ENCODE results near the gene CARF. TPM values are rescaled to one million over a fixed set of nuclear protein-coding genes. Genes with fewer than 3 reads are reported as not detected.
"Not testable (repeated sequence)": the region's sequence is repeated elsewhere in the genome, so short reads cannot be mapped to it uniquely, and the experiment has no call there.

Gene CARF
- total RNA-seq, 2 donors from 2014 or later: 10.5 to 25.6 TPM

DNA sequence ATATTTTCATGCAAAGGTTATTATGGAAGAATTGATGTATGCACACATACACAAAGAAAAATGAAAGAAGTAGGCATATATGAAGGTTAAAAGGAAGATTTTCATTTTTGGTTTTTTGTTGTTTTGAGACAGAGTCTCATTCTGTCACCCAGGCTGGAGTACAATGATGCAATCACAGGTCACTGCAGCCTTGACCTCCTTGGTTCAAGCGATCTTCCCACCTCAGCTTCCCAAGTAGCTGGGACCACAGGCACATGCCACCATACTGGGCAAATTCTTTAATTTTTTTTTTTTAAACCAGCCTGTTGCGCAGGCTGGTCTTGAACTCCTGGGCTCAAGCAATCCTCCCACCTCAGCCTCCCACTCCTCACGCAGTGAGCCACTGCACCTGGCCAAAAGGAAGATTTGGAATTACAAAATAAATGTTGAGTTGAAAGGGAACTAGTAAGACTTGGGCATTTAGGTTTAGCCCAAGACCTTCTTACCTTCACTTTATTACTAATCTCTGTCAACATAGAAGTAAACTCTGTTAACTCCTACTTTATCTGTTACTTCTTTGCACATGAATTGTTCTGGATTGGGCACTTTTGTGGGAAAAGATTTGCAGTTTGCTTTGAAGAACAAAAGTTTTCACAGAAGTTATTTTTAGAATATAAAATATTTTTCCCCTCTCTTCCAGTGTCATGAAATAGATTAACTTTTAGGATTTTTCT, 70.9 kb downstream of the CARF start:
- Histone ChIP-seq H3K36me3 (no peaks in the 10 kb centered on the region), H3K9me3 (no peaks in the 10 kb centered on the region), H3K4me1 (ENCODE audit: control insufficient read depth in 1 of 2, low read depth in 2 of 2) (peaks cover 6 to 11% of the 10 kb centered on the region in 2 donors), H3K4me3 (no peak overlapping the region), H3K27me3 (replicated peaks; ENCODE audit: insufficient read depth) (no peaks in the 10 kb centered on the region), H3K27ac (peak overlapping the region; percentile 15 to 17)
- TF ChIP-seq, protein P1, sequence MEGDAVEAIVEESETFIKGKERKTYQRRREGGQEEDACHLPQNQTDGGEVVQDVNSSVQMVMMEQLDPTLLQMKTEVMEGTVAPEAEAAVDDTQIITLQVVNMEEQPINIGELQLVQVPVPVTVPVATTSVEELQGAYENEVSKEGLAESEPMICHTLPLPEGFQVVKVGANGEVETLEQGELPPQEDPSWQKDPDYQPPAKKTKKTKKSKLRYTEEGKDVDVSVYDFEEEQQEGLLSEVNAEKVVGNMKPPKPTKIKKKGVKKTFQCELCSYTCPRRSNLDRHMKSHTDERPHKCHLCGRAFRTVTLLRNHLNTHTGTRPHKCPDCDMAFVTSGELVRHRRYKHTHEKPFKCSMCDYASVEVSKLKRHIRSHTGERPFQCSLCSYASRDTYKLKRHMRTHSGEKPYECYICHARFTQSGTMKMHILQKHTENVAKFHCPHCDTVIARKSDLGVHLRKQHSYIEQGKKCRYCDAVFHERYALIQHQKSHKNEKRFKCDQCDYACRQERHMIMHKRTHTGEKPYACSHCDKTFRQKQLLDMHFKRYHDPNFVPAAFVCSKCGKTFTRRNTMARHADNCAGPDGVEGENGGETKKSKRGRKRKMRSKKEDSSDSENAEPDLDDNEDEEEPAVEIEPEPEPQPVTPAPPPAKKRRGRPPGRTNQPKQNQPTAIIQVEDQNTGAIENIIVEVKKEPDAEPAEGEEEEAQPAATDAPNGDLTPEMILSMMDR (IDR thresholded peaks at IDR 0.05): no peak
- no peak for DNase-seq (ENCODE audit: low spot score)
- no peak for ATAC-seq (ENCODE audit: insufficient number of reproducible peaks, low FRiP score, low read depth)

DNA sequence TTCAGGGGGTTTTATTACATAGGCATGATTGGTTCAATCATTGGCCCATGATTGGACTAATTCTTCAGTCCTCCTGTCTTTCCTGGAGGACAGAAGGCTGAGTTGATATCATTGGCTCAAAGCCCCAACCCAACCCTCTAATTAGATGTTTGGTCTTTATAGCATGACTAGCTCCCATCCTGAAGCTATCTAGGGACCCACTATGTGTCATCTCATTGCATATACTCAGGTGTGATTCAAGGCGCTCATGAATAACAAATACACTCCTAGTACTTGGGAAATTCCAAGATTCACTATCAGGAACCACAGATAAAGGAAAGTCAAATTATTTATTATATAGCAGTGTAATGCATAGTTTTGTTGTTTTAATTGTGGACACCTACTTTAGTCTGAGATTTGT, 77.7 kb downstream of the CARF start:
- ATAC-seq (ENCODE audit: insufficient number of reproducible peaks, low FRiP score, low read depth) (no peak), DNase-seq (ENCODE audit: low spot score) (no peak)
- Histone ChIP-seq H3K36me3 (no peaks in the 10 kb centered on the region), H3K27ac (no peak overlapping the region), H3K9me3 (no peaks in the 10 kb centered on the region), H3K27me3 (replicated peaks; ENCODE audit: insufficient read depth) (no peaks in the 10 kb centered on the region), H3K4me1 (ENCODE audit: control insufficient read depth in 1 of 2, low read depth in 2 of 2) (no peaks in the 10 kb centered on the region), H3K4me3 (no peak overlapping the region)
- TF ChIP-seq, protein P1 (IDR thresholded peaks at IDR 0.05): no peak

- H3K9me3 ChIP-seq: no peaks in the 10 kb centered on the region
- ATAC-seq (ENCODE audit: insufficient number of reproducible peaks, low FRiP score, low read depth): no peak
- H3K4me3 ChIP-seq: no peak overlapping the region
- DNase-seq (ENCODE audit: low spot score): no peak
- no peaks in the 10 kb centered on the region for H3K4me1 ChIP-seq (ENCODE audit: control insufficient read depth in 1 of 2, low read depth in 2 of 2)
- H3K27me3 ChIP-seq (replicated peaks; ENCODE audit: insufficient read depth): no peaks in the 10 kb centered on the region
- no peak overlapping the region for H3K27ac ChIP-seq
- TF ChIP-seq, protein P1 (IDR thresholded peaks at IDR 0.05): no peak
- no peaks in the 10 kb centered on the region for H3K36me3 ChIP-seq
Measured at GRCh38 chr2:202990501-202990900, 78.4 kb downstream of the CARF start.

DNA sequence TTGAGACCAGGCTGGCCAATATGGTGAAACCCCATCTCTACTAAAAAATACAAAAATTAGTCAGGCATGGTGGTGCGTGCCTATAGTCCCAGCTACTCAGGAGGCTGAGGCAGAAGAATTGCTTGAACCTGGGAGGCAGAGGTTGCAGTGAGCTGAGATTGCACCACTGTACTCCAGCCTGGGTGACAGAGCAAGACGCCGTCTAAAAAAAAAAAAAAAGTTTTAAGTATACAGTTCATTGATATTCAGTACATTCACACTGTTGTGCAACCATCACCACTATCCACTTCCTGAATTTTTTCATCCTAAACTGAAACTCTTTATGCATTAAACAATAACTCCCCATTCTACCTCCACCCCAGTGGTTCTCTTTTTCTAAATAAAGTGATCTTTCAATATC, 85.0 kb downstream of the CARF start:
- not testable (repeated sequence) for ATAC-seq (ENCODE audit: insufficient number of reproducible peaks, low FRiP score, low read depth); H3K36me3 ChIP-seq; H3K27ac ChIP-seq; H3K27me3 ChIP-seq (replicated peaks; ENCODE audit: insufficient read depth); H3K4me3 ChIP-seq; DNase-seq (ENCODE audit: low spot score); H3K9me3 ChIP-seq; H3K4me1 ChIP-seq (ENCODE audit: control insufficient read depth in 1 of 2, low read depth in 2 of 2)

- ATAC-seq (ENCODE audit: insufficient number of reproducible peaks, low FRiP score, low read depth): no peak
- TF ChIP-seq, protein P1 (IDR thresholded peaks at IDR 0.05): no peak
- no peaks in the 10 kb centered on the region for H3K4me1 ChIP-seq (ENCODE audit: control insufficient read depth in 1 of 2, low read depth in 2 of 2)
Measured at GRCh38 chr2:203002054-203002821, 90.2 kb downstream of the CARF start.

More at GRCh38 chr2:203002054-203002821, 90.2 kb downstream of the CARF start:
- H3K27ac ChIP-seq: no peak overlapping the region
- H3K4me3 ChIP-seq: no peak overlapping the region
- DNase-seq (ENCODE audit: low spot score): no peak
- no peaks in the 10 kb centered on the region for H3K27me3 ChIP-seq (replicated peaks; ENCODE audit: insufficient read depth)
- H3K36me3 ChIP-seq: no peaks in the 10 kb centered on the region
- H3K9me3 ChIP-seq: no peaks in the 10 kb centered on the region
